A172 (cell line): ENCODE measurements around the gene SET. TPM values are rescaled to one million over a fixed set of nuclear protein-coding genes. Genes with fewer than 3 reads are reported as not detected.
"Not testable (repeated sequence)": the region's sequence is repeated elsewhere in the genome, so short reads cannot be mapped to it uniquely, and the experiment has no call there.

Experiments
- DNase-seq: peaks from one replicate; pipeline ENCODE4 v3.0.0-alpha.2; 2015; ENCODE audit warnings: low spot score
- total RNA-seq: library from RNA; depleted of rRNA; stranded (reverse); fragments of >200 nt; shearing (Covaris generic); gene quantifications from 2 replicates; pipeline ENCODE4 v1.2.3, GENCODE V29; 2014; rRNA removed

Gene SET, protein sequence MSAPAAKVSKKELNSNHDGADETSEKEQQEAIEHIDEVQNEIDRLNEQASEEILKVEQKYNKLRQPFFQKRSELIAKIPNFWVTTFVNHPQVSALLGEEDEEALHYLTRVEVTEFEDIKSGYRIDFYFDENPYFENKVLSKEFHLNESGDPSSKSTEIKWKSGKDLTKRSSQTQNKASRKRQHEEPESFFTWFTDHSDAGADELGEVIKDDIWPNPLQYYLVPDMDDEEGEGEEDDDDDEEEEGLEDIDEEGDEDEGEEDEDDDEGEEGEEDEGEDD
- 1,187 and 1,647 TPM in 2 replicates for total RNA-seq

DNA sequence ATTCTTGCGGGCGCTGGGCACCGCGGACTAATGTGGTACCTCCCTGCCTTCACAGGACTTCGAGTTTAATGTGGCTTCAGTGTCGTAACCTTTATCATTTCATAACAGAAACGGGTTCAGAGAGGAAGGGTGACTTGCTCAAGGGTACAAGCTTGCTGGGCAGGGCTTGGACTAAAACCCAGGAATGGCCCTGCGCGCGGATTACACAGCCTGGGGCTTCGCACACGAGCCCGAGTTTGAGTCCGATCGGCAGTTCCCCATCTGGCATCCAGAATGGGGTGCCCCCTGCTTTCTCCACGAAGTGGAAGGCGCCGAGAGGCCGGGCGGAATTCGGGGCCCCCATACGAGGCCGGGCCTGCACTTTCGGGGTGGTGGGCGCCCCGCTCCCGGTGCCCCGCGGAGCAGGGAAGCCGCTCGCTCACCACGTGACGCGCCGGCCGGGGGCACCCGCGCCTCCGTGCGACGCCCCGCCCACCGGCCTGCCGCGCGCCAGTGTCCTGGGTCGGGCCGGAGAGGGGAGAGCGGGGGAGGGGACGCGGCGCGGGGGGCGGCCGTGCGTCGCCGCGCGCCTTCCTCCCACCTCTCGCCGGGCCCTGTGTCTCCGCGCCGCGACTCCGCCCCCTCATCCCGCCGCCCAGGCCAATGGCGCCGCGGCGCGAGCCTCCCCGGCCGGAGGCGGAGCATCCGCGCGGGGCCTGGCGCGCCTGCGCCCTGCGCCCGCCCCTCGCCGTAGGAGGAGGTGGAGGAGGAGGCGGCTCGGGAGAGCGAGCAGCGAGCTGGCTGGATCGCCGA is at the start of gene SET:
SET (plus strand) TSS at position 722 of the 792 bp plus-strand sequence. CDS start 361 bp downstream, outside the sequence.
- peak; percentile 87 for DNase-seq

DNA sequence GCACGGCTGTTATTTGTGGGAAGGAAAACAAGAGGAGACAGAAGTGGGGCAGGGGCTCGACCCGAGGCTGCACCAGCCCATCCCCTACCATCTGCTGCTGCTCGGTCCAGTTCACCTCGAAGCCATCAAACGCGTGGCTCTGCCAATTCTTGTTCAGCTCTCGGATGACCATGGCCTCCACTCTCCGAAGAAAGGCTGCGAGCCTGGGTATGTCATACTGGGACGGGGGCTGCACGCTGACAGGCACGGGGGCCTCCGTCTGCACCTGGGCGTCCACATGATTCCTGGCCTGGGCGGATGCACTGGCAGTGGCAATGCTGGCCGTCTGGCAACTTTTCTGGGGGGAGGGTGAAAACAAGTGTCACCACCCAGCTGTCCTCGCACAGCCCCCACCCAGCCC is 48.4 kb upstream of the SET start:
- DNase-seq = no peak

DNA sequence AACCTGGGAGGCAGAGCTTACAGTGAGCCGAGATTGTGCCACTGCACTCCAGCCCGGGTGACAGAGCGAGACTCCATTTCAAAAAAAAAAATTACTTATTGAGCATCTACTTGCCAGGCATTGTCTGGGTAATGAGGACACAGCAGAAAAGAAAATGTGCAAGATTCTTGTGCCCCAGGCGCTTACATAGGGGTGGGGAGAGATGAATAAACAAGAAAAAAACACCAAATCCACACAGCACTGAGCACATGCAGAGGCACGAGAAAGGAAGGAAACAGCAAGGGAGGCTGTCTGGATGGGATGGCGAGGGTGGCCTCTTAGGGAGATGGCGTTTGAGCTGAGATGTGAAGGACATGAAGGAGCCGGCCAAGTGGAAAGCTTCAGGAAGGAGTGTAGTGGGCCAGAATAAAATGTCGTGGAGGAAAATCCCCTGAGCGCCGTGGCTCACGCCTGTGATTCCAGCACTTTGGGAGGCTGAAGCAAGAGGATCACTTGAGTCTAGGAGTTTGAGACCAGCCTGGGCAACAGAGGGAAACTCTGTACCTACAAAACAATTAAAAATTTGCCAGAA is 46.3 kb upstream of the SET start:
- no peak for DNase-seq

DNA sequence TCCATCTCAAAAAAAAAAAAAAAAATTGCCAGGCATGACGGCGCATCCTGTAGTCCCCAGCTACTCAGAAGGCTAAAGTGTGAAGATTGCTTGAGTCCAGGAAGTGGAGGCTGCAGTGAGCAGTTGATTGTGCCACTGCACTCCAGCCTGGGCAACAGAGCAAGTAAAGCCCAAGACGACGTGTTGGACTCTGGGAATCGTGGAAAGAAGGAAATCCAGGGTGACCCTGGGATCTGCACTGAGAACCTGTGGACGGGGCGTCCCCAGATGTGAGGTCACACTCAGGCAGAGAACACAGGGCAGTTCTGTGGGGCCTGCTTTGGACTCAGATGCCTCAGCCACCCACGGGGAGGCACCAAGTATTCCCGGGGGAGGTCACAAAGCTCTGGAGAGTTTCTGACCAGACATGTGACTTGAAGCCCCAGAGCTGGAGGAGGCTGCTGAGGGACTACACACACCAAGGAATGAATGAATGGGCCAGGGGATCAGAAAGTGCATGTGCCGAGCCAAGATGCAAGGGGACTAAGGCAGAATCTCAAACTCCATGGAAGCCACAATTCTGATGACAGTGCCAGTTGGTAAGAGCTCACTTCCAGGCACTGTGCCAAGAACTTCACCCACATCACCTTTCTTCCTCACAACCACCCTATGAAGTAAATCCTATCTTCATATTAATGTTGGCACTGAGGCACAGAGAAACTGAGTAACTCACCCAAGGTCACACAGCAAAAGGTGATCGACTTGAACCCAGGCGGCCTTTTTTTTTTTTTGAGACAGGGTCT is 45.3 kb upstream of the SET start:
- peak; percentile 56 for DNase-seq

DNA sequence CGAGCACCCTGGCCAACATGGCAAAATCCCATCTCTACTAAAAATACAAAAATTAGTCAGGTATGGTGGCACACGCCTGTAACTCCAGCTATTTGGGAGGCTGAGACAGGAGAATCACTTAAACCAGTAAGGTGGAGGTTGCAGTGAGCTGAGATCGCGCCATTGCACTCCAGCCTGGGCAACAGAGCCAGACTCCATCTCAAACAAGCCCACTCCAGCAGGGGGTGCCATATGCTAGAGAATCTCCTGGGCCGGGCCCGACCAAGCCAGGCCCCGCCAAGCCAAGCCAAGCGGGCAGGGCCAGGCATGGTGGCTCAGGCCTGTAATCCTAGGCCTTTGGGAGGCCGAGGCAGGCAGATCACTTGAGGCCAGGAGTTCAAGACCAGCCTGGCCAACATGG is 40.8 kb upstream of the SET start:
- DNase-seq = not testable (repeated sequence)

DNA sequence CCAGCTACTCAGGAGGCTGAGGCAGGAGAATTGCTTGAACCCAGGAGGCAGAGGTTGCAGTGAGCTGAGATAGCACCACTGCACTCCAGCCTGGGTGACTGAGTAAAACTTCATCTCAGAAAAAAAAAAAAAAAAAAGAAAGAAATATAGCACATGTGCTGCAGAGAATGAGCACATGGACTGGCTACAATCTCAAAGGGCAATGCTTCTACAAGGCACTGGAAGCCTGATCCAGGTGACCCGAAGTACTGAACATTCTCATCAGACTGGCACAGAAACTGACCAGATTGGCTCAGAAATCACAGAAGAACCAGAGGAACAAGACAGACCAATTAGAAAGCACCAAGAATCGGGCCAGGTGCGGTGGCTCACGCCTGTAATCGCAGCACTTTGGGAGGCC is 37.2 kb upstream of the SET start:
- DNase-seq = no peak

DNA sequence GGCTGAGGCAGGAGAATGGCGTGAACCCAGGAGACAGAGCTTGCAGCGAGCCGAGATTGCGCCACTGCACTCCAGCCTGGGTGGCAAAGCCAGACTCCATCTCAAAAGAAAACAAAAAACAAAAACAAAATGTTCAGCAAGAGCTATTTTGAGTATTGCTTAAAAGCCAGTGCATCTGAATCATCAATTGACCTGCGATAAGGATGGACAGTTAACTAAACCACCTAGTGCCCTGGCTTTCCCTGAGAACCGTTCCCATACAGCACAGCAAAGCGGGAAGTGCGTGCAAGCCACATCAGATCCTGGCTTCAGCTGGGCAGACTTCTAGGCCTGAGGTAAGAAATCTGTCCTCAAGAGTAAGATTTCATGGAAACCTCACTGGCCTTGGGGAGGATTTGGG is 35.1 kb upstream of the SET start:
- DNase-seq = no peak

DNA sequence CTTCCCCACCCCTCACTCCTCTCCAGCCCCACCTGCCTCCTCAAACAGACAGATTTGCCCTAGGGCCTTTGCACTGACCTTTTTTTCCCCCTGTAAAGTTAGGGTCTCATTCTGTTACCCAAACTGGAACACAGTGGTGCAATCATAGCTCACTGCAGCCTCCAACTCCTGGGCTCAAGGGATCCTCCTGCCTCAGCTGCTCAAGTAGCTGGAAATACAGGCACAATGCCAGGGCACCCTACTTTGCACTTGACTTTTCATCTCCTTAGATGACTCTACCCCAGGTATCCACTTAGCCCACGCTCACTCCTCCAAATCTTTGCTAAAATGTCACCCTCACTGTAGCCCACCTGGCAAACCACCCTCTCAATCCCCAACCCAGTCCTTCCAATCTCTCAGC is 34.5 kb upstream of the SET start:
- no peak for DNase-seq

DNA sequence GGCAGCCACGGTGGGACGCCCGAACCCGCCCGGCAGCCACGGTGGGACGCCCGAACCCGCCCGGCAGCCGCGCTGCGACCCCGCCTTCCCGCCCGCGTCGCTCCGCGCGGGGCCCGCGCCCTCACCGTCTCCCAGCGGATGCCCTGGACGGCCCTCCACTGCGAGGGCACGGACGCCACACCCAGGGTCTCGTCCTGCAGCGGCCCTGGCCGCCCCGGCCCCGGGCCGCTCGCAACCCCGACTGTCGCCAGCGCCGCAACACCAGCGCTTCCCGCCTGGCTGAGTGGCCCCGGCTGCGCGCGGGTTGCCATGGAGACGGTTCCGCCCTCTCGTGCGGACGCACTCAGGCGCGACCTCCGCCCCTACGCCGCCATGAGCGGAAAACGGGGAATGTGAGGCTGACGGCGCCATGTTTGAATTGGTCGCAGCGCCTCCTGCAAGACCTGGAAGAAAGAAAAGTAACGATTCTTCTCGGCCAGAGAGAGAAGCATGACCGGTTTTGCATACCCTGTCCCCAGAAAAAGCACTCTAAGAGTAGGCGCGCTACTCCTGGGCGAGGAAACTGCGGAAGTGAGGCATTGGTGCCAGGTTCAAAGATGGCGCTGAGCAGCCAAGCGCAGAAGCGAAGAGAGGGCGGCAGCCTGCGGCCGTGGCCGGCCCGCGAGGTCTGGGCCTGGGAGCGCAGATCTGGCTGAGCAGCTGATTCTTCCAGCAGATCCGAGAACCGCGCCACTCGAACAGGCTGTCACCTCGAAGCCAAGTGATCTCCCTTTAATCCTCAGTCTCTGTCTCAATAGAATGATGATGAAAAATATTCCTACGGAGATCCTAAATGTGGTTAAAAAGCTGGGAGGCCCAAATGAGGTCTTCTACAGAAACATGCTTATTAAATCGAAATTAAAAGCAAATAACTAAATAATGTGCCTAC is 32.3 kb upstream of the SET start, which contains the start of gene DYNC2I2:
DYNC2I2 (minus strand) TSS at position 432 of the 928 bp plus-strand sequence; CDS start at position 311, 121 bp downstream.
- DNase-seq = peak; percentile 88

DNA sequence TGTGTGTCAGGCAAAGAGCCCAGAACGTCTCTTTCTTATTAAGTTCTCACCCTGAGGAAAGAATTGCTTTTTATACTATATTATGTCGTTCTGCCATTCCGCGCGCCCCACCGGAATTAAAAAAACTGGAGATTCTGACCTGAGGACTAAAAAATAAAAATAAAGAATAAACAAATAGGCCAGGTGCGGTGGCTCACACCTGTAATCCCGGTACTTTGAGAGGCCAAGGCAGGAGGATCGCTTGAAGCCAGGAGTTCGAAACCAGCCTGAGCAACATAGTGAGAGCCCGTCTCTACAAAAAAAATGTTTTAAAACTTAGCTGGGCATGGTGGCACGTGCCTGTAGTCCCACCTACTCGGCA is 31.7 kb upstream of the SET start:
- DNase-seq = no peak

DNA sequence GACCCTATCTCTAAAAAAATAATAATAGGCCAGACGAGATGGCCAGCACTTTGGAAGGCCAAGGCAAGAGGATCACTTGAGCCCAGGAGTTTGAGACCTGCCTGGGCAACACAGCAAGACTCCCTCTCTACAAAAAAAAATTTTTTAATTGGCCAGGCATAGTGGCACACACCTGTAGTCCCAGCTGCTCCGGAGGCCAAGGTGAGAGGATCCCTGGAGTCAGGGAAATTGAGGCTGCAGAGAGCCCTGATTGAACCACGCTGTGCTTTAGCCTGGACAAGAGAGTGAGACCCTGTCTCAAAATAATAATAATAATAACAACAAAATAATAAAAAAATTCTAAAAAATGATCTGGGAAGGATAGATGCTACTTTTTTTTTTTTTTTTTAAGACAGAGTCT is 31.2 kb upstream of the SET start:
- no peak for DNase-seq

DNA sequence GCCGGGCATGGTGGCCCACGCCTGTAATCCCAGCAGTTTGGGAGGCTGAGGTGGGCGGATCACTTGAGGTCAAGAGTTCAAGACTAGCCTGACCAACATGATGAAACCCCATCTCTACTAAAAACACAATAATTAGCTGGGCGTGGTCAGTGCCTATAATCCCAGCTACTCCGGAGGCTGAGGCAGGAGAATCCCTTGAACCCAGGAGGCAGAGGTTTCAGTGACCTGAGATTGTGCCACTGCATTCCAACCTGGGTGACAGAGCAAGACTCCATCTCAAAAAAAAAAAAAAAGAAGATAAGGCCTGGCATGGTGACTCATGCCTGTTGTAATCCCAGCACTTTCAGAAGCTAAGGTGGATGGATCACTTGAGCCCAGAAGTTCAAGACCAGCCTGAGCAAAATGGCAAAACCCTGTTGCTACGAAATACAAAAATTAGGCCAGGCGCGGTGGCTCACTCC is 22.5 kb upstream of the SET start:
- DNase-seq = peak; percentile 74

DNA sequence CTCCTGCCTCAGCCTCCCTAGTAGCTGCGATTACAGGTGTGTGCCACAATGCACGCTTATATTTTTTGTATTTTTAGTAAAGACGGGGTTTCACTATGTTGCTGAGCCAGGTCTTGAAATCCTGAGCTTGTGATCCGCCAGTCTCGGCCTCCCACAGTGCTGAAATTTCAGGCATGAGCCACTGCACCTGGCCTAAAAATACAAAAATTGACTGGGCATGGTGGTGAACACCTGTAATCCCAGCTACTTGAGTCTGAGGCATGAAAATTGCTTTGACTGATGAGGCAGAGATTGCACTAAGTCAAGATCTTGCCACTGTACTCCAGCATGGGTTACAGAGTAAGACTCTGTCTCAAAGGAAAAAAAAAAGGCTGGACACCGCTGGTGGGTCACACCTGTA is 19.2 kb upstream of the SET start:
- no peak for DNase-seq

DNA sequence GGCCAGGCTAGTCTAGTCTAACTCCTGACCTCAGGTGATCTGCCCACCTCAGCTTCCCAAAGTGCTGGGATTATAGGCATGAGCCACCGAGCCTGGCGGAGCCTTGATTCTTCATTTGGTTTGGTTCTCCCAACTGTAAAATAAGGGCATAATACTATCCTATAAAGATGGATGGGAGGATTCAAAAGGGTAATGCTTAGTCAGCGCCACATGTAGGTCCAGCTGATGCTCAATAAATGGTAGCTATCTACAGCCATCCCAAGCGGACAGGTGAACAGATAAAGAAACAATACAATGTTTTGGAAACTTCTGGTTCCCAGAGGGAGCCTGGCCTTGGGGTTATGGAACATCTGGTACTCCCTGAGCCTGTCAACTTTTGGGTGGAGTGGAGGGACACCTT is 13.6 kb upstream of the SET start:
- DNase-seq = no peak

DNA sequence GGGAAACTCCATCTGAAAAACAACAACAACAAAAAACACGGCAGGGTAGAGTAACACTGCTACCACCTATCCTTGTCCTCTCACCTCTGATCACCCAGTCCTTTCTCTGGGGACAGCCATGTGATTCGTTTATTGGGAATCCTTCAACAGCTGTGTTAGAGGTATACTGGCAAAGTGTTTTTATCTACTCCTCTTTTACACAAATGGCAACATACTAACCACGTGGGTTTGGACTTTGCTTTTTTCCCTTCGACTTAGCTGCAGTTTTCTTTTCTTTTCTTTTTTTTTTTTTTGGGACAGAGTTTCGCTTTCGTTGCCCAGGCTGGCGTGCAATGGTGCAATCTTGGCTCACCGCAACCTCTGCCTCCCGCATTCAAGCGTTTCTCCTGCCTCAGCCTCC is 11.2 kb upstream of the SET start:
- DNase-seq = no peak

DNA sequence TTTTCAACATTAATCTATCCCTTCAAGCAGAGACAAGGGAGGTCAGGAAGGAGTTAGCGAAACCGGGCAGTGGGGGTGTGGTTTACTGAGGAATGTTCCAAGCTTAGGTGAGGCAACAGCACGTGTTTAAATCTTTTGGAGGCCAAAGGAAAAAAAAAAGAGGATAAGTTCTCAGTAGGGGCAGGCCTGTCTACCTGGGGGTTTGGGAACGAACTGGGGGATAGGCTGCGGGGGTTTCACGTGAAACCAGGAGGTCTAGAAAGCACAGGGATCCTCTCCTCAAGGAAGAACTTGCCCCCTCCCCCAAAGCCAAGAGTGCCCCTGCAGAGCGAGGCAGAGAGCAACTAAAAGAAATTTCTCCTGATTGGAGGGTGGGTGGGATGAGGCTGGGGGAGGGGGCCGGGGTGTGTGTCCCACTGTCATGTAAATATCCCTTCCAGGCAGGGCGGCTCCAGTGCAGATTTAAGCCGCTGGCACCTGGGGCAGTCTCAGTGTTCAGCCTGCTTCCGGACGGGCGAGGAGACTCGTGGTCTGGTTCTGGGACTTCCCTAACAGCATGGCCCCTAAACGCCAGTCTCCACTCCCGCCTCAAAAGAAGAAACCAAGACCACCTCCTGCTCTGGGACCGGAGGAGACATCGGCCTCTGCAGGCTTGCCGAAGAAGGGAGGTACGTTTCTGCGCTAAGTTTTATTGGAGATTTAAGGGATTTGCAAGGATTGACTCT is 5.5 kb upstream of the SET start:
- no peak for DNase-seq

DNA sequence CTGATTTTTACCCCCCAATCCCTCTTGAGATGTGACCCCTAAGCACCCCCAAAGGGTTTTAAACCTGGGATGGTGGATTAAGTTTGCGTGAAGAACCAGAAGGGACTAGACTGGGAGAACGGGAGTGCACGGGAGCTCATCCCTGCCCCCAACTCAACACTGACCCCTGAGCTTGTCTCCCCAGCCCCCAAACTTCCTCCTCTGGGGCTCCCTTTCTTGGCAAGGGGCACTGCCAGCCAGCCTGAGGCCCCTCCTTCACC is 5.0 kb upstream of the SET start:
- DNase-seq = no peak

DNA sequence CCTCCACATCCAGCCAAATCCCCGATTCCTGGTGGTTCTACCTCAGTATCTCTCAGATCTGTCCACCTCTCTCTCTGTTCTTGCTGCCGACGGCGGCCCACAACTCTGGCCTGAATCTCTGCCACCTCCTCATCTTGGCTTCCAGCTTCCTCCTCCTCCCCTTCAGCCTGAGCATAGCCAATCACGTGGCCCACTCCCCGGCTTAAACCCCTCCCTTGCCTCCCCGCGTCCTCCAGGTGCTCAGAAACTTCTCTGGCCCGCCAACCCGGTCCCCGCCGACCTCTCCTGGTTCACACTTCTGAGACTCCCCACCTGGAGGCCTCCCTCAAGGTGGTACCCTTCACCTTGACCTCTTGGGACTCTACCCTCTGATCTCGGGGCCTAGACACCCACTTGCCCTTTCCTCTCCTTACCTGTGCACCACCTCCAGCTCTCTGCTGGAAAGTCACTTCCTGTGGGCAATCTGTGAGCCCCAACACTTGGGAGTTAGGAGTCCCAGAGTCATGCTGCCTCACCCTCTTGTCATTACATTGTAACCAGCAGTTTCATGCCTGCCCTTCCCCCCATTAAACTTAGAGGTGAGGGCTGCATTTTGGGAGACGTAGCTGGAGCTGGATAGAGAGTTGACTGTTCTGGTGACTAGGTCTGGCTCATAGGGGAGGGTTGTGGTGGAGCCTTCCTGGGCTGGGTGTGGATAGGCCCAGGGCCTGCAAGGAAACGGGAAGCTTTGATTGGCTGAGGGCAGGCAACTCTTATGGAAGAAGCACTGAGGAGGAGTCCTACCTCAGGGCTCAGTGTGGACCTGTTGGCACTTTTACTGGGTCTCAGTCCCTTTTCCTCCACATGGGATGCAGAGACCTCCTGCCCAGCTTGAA is 4.5 kb upstream of the SET start:
- DNase-seq = peak; percentile 51
